PC-3 (cell line): Measurements from ENCODE around the gene SDK1. TPM values are rescaled to one million over a fixed set of nuclear protein-coding genes. Genes with fewer than 3 reads are reported as not detected.

ENCODE experiments used
- ATAC-seq: fragments of 200-7000 bp; cut with Tn5 transposase; 2 replicates; pipeline ENCODE4 v1.9.1; 2020; ENCODE audit warnings: mild to moderate bottlenecking, moderate library complexity
- BruUV-seq: library from RNA; stranded (reverse); fragments of 400-500 nt; replicated peaks from 2 replicates; lab custom pipeline; 2021; lab: Mats Ljungman, UMichigan
- CTCF ChIA-PET: fragments of 300-600 bp; sonication (Branson Sonifier 250); formaldehyde crosslinking; loops from one replicate; lab custom pipeline; 2022; ENCODE audit warnings: antibody characterized with exemption; lab: Charles Lee
- POLR2A ChIA-PET: fragments of 300-600 bp; sonication (Branson Sonifier 250); formaldehyde crosslinking; loops from one replicate; lab custom pipeline; 2022; ENCODE audit warnings: antibody characterized with exemption; ENCODE audit not compliant: unreplicated experiment; lab: Charles Lee
- DNase-seq: peaks from one replicate; pipeline ENCODE4 v3.0.0-alpha.2; 2015
- H2AFZ ChIP-seq: fragments of 300-600 bp; sonication (generic); 2 replicates; pipeline ENCODE4 v1.6.0; 2016; ENCODE audit warnings: antibody characterized with exemption, low read length
- H3F3A ChIP-seq: fragments of 300-600 bp; sonication (generic); one replicate; pipeline ENCODE4 v1.6.0; 2017; ENCODE audit warnings: antibody characterized with exemption, low read length, control low read depth, mild to moderate bottlenecking; ENCODE audit not compliant: unreplicated experiment
- H3K27ac ChIP-seq: fragments of 300-600 bp; sonication (generic); 2 replicates; pipeline ENCODE4 v1.5.1; 2016; ENCODE audit warnings: mild to moderate bottlenecking, low read length
- H3K27me3 ChIP-seq: fragments of 300-600 bp; sonication (generic); 2 replicates; pipeline ENCODE4 v1.6.1; 2016; ENCODE audit warnings: low read length, mixed read lengths
- H3K36me3 ChIP-seq: fragments of 300-600 bp; sonication (generic); 2 replicates; pipeline ENCODE4 v1.6.1; 2016; ENCODE audit warnings: low read depth, mixed run types, low read length, mixed read lengths
- H3K4me1 ChIP-seq: fragments of 300-600 bp; sonication (generic); 2 replicates; pipeline ENCODE4 v1.5.1; 2016; ENCODE audit warnings: low read length; ENCODE audit not compliant: insufficient read depth
- H3K4me2 ChIP-seq: fragments of 300-600 bp; sonication (generic); 2 replicates; pipeline ENCODE4 v1.6.0; 2016; ENCODE audit warnings: low read length
- H3K4me3 ChIP-seq: fragments of 300-600 bp; sonication (generic); 2 replicates; pipeline ENCODE4 v1.5.1; 2016; ENCODE audit warnings: mild to moderate bottlenecking, low read length, mixed read lengths
- H3K79me2 ChIP-seq: fragments of 300-600 bp; sonication (generic); 2 replicates; pipeline ENCODE4 v1.6.1; 2017; ENCODE audit warnings: low read length, mixed read lengths
- H3K9ac ChIP-seq: fragments of 300-600 bp; sonication (generic); 2 replicates; pipeline ENCODE4 v1.6.0; 2016; ENCODE audit warnings: mild to moderate bottlenecking, low read length
- H3K9me2 ChIP-seq: fragments of 300-600 bp; sonication (generic); replicated peaks from 2 replicates; pipeline ENCODE4 v1.6.1; 2016; ENCODE audit warnings: mixed run types, low read length, mixed read lengths
- H3K9me3 ChIP-seq: fragments of 300-600 bp; sonication (generic); 2 replicates; pipeline ENCODE4 v1.6.1; 2016; ENCODE audit warnings: low read length, mixed read lengths
- H4K20me1 ChIP-seq: fragments of 300-600 bp; sonication (generic); 2 replicates; pipeline ENCODE4 v1.6.1; 2016; ENCODE audit warnings: low read length, mixed read lengths
- CTCF ChIP-seq: fragments of 300-600 bp; sonication (generic); conservative IDR thresholded peaks from 2 replicates; pipeline ENCODE4 v1.5.1; 2017; ENCODE audit warnings: antibody characterized with exemption, low read depth, mild to moderate bottlenecking, low read length
- EZH2 ChIP-seq: fragments of 300-600 bp; sonication (generic); IDR thresholded peaks from one replicate; pipeline ENCODE4 v1.6.1; 2017; ENCODE audit warnings: antibody characterized with exemption, mild to moderate bottlenecking, low read length; ENCODE audit not compliant: unreplicated experiment
- EZH2phosphoT487 ChIP-seq: fragments of 300-600 bp; sonication (generic); IDR thresholded peaks from 2 replicates; pipeline ENCODE4 v1.6.1; 2018; ENCODE audit warnings: mild to moderate bottlenecking, antibody characterized with exemption, low read length, borderline replicate concordance
- intact Hi-C: fragments of 100-400 bp; cut with micrococcal nuclease; formaldehyde crosslinking; loops from 2 replicates; pipeline ENCODE4 v1.9.0; 2023
- total RNA-seq: library from RNA; depleted of rRNA; stranded (reverse); fragments of >200 nt; gene quantifications from 2 replicates; pipeline ENCODE4 v1.2.3, GENCODE V29; 2014

SDK1 gene
- total RNA-seq, 1 experiment from 2014 or later = 2.8 TPM

GRCh38 chr7:3836855-3837254 lies 535.8 kb downstream of the SDK1 start:
- TF ChIP-seq EZH2phosphoT487 = no peak
- TF ChIP-seq CTCF = no peak
- no peak for TF ChIP-seq EZH2
- intact Hi-C loops = no loop called here
- Histone ChIP-seq H4K20me1 (no peaks in the 10 kb centered on the region), H3K4me1 (peaks cover 27% of the 10 kb centered on the region), H3K79me2 (no peaks in the 10 kb centered on the region), H3F3A (no peaks in the 10 kb centered on the region), H3K27me3 (no peaks in the 10 kb centered on the region), H3K36me3 (no peaks in the 10 kb centered on the region), H3K27ac (no peak overlapping the region), H2AFZ (no peak overlapping the region), H3K9me3 (no peaks in the 10 kb centered on the region), H3K9me2 (no peaks in the 10 kb centered on the region), H3K9ac (no peak overlapping the region), H3K4me2 (no peak overlapping the region), H3K4me3 (no peak overlapping the region)
- DNase-seq (peak; percentile 35), ATAC-seq (peak; percentile 58)
- ChIA-PET POLR2A (interaction anchor here (0.5 kb wide), 1 partner anchor 82 kb away, joined by 3 read pairs; no protein-coding TSS in a partner anchor), CTCF (no interaction called here)
- no TSS peak for BruUV-seq

GRCh38 chr7:3844540-3845151 lies 543.6 kb downstream of the SDK1 start:
- Histone ChIP-seq H3K27ac (no peak overlapping the region), H3K4me3 (no peak overlapping the region), H3K36me3 (no peaks in the 10 kb centered on the region), H4K20me1 (no peaks in the 10 kb centered on the region), H3K79me2 (no peaks in the 10 kb centered on the region), H3K9me3 (no peaks in the 10 kb centered on the region), H3F3A (no peaks in the 10 kb centered on the region), H3K4me1 (no peaks in the 10 kb centered on the region), H3K4me2 (no peak overlapping the region), H3K9me2 (no peaks in the 10 kb centered on the region), H3K9ac (no peak overlapping the region), H3K27me3 (no peaks in the 10 kb centered on the region), H2AFZ (no peak overlapping the region)
- CTCF ChIA-PET = no interaction called here
- POLR2A ChIA-PET = no interaction called here
- BruUV-seq = no TSS peak
- intact Hi-C loops = no loop called here
- ATAC-seq (no peak), DNase-seq (no peak)
- TF ChIP-seq EZH2 (no peak), EZH2phosphoT487 (no peak), CTCF (no peak)

- POLR2A ChIA-PET = no interaction called here
- H3K9me2 ChIP-seq = no peaks in the 10 kb centered on the region
Measured at GRCh38 chr7:3846738-3847137, 545.7 kb downstream of the SDK1 start.

More at GRCh38 chr7:3846738-3847137, 545.7 kb downstream of the SDK1 start:
- H3K27me3 ChIP-seq = no peaks in the 10 kb centered on the region
- H3K36me3 ChIP-seq = no peaks in the 10 kb centered on the region
- TF ChIP-seq EZH2 (no peak), EZH2phosphoT487 (no peak), CTCF (no peak)
- no peak overlapping the region for H2AFZ ChIP-seq
- ATAC-seq (no peak), DNase-seq (no peak)
- no peaks in the 10 kb centered on the region for H3K4me1 ChIP-seq
- H3K79me2 ChIP-seq = no peaks in the 10 kb centered on the region
- H3K27ac ChIP-seq = no peak overlapping the region
- CTCF ChIA-PET = no interaction called here
- H3K9me3 ChIP-seq = no peaks in the 10 kb centered on the region
- H4K20me1 ChIP-seq = no peaks in the 10 kb centered on the region
- no peak overlapping the region for H3K4me2 ChIP-seq
- no peak overlapping the region for H3K4me3 ChIP-seq
- H3K9ac ChIP-seq = no peak overlapping the region
- no TSS peak for BruUV-seq
- no peaks in the 10 kb centered on the region for H3F3A ChIP-seq
- intact Hi-C loops = no loop called here
